ENCODE measurements around the gene MIS18A.

MIS18A gene

GRCh38 chr21:32249511-32250280 lies 29.2 kb downstream of the MIS18A start:
- DNase-seq = no peak

DNA sequence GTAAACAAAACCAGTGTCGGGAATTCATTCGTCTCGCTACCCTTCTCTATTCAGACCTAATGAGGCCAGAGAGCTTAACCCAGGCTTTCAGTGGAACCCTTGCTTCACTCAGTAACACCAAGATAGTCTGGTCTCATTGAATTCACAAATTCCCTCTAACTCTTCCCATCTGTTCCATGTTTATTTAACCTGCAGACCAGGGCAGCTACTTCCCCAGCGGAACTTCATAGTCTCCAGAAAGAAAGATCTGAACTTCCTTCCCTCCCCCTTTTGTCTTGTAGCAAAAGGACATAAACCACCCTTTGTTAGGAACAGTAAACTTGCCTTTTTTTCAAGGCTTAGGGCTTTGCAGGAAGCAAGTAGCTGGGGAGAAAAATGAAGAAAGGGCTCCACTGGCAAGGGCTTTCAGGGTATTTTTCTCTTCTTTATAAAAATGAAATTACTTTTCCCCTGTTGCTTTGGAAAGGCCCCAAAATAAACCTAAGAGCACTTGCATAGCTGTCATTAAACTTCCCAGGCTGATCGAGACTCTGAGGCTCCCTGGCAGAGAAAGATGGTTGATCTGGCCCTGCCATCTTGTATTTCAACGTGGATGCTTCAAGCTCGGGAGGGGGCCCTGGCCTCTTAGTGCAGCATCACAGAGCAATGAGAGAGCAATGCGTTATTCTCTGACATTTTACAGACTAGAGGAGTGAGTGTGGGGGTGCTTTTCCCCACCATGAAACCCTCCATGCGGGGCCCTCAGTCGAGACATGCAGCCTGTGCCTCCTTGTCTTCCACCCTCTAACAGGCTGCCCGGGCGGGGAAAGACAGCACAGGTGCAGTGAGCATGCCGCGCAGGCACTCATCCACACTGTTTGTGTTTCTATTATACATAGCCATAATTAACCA lies 30.0 kb downstream of the MIS18A start:
- DNase-seq = no peak

- no peak for DNase-seq
Observed at GRCh38 chr21:32246571-32247140, 32.2 kb downstream of the MIS18A start.

DNA sequence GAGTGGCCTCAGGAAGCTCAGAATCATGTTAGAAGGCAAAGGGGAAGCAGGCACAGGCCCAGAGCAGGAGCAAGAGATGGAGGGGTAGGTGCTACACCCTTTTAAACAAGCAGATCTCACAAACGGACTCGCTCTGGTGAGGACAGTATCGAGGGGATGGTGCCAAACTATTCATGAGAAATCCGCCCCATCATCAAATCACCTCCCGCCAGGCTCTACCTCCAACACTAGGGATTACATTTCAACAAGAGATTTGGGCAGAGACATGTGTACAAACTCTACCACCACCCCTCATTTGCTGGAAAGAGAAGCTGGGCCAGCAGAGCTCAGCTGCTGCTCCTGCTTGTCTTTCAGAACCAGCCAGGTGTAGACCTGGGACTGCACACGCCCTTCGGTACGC lies 32.9 kb downstream of the MIS18A start:
- no peak for DNase-seq

DNA sequence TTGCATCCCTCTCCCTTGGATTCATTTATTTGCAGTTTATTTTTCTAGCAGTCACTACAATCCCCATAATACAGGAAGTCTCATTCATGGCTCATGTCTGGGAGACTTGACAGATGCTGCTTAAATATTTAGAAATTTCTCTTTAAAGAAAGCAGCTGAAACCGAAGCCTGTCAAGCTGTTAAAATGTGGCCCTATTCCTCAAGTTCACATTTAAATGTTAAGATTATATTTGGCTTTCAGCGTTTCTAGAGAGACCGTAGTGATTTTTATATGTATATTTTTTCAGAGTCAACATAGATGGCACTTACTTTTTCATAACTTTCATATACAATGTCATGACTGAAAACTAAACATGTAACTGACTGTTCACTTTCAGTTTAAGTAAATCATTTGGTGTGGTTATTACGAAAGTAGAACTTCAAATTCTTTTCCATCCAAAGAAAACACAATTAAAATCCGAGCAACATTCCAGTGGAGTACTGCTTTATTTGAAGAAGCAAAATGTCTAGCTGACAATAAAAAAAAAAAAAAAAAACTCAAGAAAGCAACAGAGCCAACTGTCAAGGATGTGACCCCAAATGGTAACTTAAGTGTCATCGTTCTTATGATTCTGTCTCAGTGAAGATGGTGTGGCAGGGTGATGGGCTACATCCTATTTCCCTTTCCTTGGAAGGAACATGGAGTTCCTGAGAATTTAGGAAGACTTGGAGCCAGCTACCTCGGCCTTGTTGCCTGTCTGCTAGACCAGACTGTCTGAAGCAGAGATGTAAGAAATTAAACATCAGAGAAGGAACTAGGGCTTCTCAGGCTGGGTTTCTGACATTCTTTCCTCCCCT lies 37.8 kb downstream of the MIS18A start:
- no peak for DNase-seq

- no peak for DNase-seq
Observed at GRCh38 chr21:32239551-32239950, 39.3 kb downstream of the MIS18A start.

GRCh38 chr21:32238063-32238462 lies 40.8 kb downstream of the MIS18A start:
- no peak for DNase-seq

- no peak for DNase-seq
Observed at GRCh38 chr21:32237021-32237420, 41.8 kb downstream of the MIS18A start.

- DNase-seq = no peak
Observed at GRCh38 chr21:32233722-32234301, 45.0 kb downstream of the MIS18A start.

DNA sequence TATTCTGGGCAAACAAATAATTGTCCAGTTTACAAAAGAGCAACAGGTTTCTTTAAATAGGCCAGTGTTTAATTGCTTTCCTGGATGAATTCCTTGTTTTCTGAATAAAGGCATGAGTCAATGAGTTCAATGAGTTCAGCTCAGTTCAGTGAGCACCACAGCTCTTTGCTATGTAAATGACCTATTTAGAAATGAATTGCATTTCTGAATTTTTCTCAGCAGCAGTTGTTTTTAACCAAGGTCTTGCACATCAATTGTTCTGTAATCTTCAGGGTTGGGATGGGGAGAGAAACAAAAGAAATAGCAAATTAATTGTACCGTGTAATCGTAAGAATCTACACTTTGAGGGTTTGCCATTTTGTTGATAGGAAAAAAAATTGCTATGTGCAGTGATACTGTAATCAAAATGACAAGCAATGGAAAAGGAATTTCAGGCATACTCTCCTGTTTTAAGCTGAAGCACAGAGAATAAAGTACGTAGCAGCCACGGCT lies 45.7 kb downstream of the MIS18A start:
- no peak for DNase-seq

- no peak for DNase-seq
Observed at GRCh38 chr21:32226444-32226843, 52.4 kb downstream of the MIS18A start.
